NCI-H748 treated with DMSO at 0.1 percent for 48 hours (cell line): Measurements from ENCODE around the gene ARHGEF17.
"Not testable (repeated sequence)": the region's sequence is repeated elsewhere in the genome, so short reads cannot be mapped to it uniquely, and the experiment has no call there.

ENCODE experiments used
- DNase-seq: peaks from one replicate; lab custom pipeline; 2025; lab: John Stamatoyannopoulos, UW

ARHGEF17 gene

GRCh38 chr11:73308003-73308960 is at the start of gene ARHGEF17:
Gene ARHGEF17, plus strand, starts transcription at chr11:73308276. Its CDS starts 363 bp downstream, at chr11:73308639.
- DNase-seq = peak; percentile 89

GRCh38 chr11:73259406-73260126 is 48.5 kb upstream of the ARHGEF17 start:
- no peak for DNase-seq

GRCh38 chr11:73260127-73260457 is 48.0 kb upstream of the ARHGEF17 start:
- DNase-seq = no peak

- DNase-seq = no peak
Observed at GRCh38 chr11:73262851-73263495, 45.1 kb upstream of the ARHGEF17 start.

GRCh38 chr11:73263640-73264039 is 44.4 kb upstream of the ARHGEF17 start:
- no peak for DNase-seq

GRCh38 chr11:73265278-73265810 is 42.7 kb upstream of the ARHGEF17 start:
- no peak for DNase-seq

GRCh38 chr11:73265853-73266645 is 42.0 kb upstream of the ARHGEF17 start:
- no peak for DNase-seq

GRCh38 chr11:73266646-73267020 is 41.4 kb upstream of the ARHGEF17 start:
- no peak for DNase-seq

- no peak for DNase-seq
Observed at GRCh38 chr11:73267122-73267846, 40.8 kb upstream of the ARHGEF17 start.

GRCh38 chr11:73267906-73268540 is 40.1 kb upstream of the ARHGEF17 start:
- no peak for DNase-seq

GRCh38 chr11:73268671-73269271 is 39.3 kb upstream of the ARHGEF17 start:
- DNase-seq = no peak

- no peak for DNase-seq
Observed at GRCh38 chr11:73269459-73270015, 38.5 kb upstream of the ARHGEF17 start.

GRCh38 chr11:73270016-73270854 is 37.8 kb upstream of the ARHGEF17 start:
- no peak for DNase-seq

GRCh38 chr11:73270855-73271477 is 37.1 kb upstream of the ARHGEF17 start:
- no peak for DNase-seq

- DNase-seq = not testable (repeated sequence)
Observed at GRCh38 chr11:73271478-73271865, 36.6 kb upstream of the ARHGEF17 start.

GRCh38 chr11:73271936-73272679 is 36.0 kb upstream of the ARHGEF17 start, which contains the start of gene P2RY6:
Gene P2RY6, plus strand, starts transcription at chr11:73272338. Its CDS starts 24,181 bp downstream, at chr11:73296519.
- no peak for DNase-seq

- no peak for DNase-seq
Observed at GRCh38 chr11:73272680-73273038, 35.4 kb upstream of the ARHGEF17 start.
